ELR (cell line): ENCODE measurements around the gene F3.
A peak's percentile ranks its signal among the peaks of the same experiment; 100 is the strongest.

ENCODE experiments used
- DNase-seq: peaks from one replicate; pipeline ENCODE4 v3.0.0-alpha.2; 2015; ENCODE audit warnings: low read depth

The F3 gene

DNA sequence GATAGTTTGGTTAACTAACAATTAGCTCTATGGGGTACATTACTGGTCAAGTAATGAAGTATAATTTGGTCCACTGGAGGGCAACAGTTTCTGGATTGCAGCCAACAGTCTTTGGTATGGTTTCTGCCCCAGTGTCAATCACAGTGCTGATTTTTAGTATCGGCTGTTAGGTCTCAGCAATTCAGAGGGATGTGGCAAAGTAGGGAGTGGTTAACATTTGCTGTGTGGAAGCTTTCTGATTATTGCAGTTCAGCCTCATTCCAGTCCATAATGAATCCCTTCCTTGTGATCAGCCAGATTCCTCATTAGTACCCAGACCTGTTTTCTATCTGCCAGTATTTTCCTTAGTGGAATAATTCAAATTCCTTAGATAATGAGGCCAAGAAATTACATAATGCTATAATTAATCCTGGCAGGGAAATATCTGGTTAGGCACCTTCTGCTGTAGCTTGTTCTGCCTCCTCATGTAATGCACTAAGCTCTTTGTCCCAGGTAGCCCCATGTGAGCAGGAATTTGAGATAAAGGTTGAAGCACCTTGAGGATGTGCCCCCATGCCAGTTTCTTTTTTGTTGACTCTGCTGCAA, 14.0 kb downstream of the F3 start:
- peak; percentile 64 for DNase-seq

DNA sequence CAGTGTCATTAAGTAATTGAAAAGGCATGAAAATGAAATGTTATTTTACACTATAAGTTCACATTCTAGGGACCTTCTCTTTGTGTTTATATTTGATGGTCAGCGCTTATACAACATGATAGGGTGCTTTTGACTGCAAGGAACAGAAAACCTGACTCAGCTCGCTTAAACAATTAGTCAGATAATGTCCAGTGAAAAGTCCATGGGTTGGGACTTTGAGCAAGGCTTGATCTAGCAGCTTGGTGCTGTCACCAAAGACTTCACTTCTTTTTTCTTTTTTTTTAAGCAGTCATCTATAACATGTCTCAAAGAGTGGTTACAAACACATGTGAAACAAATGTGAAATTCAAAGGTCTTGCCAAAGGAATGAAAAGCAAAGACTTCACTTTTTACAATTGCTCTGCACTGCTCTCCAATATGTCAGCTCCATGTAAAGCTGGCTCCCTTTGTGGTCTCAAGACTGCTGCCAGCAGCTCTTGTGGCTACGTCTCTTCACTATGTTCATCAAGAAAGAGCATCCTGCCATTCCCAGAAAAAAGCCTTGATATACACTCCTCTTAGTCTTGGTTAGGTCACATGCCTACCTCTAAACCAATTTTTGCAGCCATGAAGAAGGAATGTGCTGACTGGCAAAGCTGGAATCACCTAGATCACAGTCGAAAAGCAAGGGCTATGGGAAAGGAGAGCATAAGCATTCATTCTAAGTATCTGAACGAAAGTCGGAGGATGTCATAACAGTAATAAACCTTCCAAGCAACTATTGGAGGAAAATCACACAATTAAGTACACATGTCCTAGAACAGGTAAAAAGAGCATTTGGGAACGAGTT, 15.2 kb downstream of the F3 start:
- DNase-seq = no peak

GRCh38 chr1:94524531-94524930, 17.0 kb downstream of the F3 start:
- no peak for DNase-seq

DNA sequence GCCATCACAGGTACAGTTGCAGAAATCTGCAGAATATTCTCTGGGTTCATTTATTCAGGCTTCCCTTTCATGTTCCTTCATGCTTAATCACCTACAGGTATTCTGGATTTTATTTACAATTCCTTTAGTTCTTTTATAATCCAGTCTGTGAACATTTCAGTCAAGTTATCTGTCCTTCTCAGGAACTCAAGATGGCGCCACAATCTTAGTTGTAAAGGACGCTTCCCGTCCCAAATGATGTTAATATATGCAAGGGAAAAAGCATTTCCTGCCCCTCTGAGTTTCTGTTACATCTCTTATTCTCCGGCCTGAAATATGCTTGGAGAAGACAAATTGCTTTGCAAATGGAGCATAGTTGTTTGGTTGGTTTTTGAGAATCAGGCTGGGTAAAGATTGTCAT, 19.3 kb downstream of the F3 start:
- DNase-seq = peak; percentile 79

DNA sequence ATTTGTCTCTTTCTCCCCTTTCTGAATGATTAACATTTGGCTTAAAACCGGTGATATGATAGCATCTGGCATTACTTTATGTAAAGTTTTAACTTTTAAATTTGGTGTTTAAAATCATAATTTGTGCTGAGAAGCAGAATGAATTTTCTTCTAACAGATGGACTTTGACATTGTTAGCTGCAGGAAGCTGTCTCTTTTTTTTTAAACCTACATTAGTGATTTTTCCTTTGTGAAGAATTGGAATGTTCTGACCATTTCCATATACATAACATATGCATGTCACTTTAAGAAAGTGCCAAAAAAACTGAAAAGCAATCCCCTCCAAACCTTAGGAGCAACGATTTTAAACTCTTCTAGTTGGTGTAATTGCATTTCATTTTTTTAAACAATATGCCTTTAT, 22.2 kb downstream of the F3 start:
- no peak for DNase-seq

- DNase-seq = no peak
Observed at GRCh38 chr1:94515296-94515947, 26.1 kb downstream of the F3 start.

- peak; percentile 61 for DNase-seq
Observed at GRCh38 chr1:94514095-94514727, 27.3 kb downstream of the F3 start.

DNA sequence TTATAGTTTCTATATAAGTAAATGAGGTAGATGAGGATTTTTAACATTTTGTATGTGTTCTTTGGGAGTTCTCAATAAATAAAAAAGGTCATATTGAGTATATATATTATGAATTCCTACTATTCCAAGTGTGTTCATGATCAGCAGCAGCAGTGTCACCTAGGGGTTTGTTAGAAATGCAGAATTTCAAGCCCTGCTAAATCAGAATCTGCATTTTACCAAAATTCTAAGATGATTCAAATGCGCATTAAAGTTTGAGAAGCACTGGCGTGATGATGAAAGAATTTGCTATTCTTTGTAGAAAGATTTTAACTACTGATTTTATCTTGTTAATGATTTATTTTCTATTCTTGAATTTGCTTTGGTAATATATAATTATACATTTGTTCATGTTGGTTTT, 28.7 kb downstream of the F3 start:
- no peak for DNase-seq

- DNase-seq = no peak
Observed at GRCh38 chr1:94504601-94505000, 37.0 kb downstream of the F3 start.

GRCh38 chr1:94503153-94503552, 38.4 kb downstream of the F3 start:
- DNase-seq = no peak

DNA sequence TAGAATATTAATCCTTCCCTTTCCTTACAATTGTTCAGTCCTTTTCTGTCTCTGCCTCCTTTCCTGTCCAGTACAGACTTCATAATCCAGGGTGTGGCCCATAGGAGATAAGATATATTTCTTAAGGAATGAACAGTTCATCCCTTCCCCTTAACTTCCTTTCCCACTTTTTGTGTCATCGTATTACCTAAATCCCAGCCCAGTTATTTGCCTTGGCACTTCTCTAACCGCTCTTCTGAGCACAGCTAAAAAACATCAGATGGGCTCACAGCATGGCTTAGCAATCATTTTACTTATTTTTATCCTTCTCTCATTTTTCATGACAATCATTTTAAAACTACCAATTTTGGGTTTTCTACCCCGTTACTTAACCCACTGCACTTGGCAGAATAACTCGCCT, 39.6 kb downstream of the F3 start:
- DNase-seq = no peak

DNA sequence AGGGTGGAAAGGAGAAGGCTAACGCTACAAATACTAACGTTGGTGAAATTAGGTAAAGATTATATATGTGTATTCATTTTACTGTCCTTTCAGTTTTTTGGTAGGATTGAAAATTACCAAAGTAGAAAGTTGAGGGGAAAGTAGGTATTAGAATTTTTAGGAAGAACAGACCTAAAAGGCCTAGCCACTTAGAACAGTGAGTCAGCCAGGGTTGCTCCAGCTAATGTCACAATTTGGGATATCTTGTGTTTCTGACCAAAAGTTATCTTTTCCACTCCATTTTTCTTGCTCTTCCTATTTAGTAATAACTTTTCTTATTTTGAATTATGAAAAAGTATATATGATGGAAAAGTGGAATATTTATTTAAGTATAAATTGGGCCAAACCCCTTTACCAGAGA, 40.1 kb downstream of the F3 start:
- no peak for DNase-seq

DNA sequence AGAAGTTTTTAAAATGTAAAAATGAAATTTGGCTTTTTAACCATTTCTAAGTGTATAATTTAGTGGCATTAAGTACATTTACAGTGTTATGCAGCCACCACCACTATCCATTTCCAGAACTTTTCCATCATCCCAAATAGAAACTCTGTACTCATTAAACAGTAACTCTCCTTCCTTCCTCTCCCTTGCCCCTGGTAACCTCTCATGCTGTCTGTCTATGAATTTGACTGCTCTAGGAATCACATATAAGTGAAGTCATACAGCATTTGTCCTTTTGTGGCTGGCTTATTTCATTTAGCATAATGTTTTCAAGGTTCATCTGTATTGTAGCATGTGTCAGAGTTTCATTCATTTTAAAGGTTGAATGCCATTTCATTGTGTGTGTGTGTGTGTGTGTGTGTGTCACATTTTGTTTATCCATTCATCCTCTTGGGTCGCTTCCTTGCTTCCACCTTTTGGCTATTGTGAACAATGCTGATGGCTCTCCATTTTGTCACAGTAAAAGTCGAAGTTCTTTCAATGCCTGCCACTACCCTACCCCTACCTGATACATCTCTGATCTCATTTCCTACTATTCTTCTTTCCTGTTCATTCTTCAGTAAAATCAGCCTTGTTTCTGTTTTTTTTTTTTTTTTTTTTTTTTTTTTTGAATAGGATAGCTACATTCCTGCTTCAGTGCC, 45.3 kb downstream of the F3 start:
- no peak for DNase-seq

DNA sequence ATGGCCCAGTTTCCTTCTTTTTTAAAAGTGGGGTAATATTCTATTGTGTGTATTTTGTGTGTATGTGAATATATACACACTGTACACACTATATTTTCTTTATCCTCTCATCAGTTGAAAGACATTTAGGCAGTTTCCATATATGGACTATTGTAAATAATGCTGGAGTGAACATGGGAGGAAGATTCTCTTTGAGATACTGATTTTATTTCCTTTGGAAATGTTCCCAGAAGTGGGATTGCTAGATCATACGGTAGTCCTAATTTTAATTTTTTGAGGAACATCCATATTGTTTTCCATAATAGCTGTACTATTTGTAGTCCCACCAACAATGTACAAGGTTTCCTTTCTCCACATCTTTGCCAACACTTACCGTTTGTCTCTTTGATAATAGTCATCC, 51.0 kb downstream of the F3 start:
- DNase-seq = no peak

GRCh38 chr1:94486990-94487389, 54.6 kb downstream of the F3 start:
- no peak for DNase-seq

DNA sequence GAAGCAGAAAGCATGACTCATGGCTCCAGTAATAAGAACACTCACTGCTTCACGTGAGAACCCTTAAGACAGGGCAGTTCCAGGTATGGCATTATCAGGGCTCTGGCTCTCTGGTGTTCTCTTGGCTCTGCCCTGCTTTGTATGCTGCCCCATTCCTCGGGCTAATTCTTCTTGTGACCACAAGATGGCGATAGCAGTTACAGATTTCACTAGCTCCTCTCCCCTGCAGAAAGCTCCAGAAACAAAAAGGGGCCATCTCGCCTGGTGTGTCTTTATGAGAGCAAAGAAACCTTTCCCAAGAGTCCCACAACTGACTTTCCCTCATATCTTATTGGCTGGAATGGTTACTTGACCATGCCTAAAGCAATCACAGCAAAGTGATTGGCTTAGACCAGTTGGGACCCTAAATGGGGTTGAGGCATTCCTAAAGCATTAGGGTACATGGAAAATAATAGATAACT, 60.1 kb downstream of the F3 start:
- DNase-seq = peak; percentile 78

GRCh38 chr1:94479682-94480081, 61.9 kb downstream of the F3 start:
- no peak for DNase-seq
